ENCODE results near the gene FBN1. TPM values are rescaled to one million over a fixed set of nuclear protein-coding genes. Genes with fewer than 3 reads are reported as not detected.

FBN1 gene
- total and polyA plus RNA-seq, 2 donors (not counting 3 experiments of a cell fraction or from before 2014, with no cell fraction given) = 107 to 111 TPM

- FAIRE-seq (no peak), DNase-seq (ENCODE audit: low read depth, low spot score) (no peak)
- intact Hi-C loops (cut with micrococcal nuclease) = loop anchor here (5.0 kb wide), 1 partner anchor 86 kb away; no protein-coding TSS in a partner anchor
- dilution Hi-C loops (cut with MboI; ENCODE audit: extremely low pct_ligation_motif_present, low sequenced_read_pairs) = no loop called here
- Histone ChIP-seq H3K9ac (replicated peaks; ENCODE audit: extremely low read depth, insufficient read depth, low read length) (no peak overlapping the region), H3K4me1 (ENCODE audit: control insufficient read depth, extremely low read depth, insufficient read depth, low read length) (peaks cover 12% of the 10 kb centered on the region), H3K27me3 (ENCODE audit: control insufficient read depth in 2 of 2, insufficient read depth in 2 of 2, low read length in 2 of 2) (no peaks in the 10 kb centered on the region), H3K9me1 (replicated peaks; ENCODE audit: control insufficient read depth, extremely low read depth, insufficient read depth, low read length) (no peaks in the 10 kb centered on the region), H3K4me3 (replicated peaks in 1 of 3; ENCODE audit: insufficient read depth in 1 of 3, low read depth in 1 of 3, low read length in 3 of 3) (no peak overlapping the region), H2AFZ (ENCODE audit: low read depth, low read length) (no peak overlapping the region), H3K4me2 (ENCODE audit: insufficient read depth, low read length) (no peak overlapping the region), H3K79me2 (ENCODE audit: control insufficient read depth, insufficient read depth, low read length) (no peaks in the 10 kb centered on the region), H3K36me3 (ENCODE audit: control insufficient read depth in 2 of 2, extremely low read depth in 1 of 2, insufficient read depth in 2 of 2, low read length in 2 of 2) (peaks cover 0 to 6% of the 10 kb centered on the region in 2 experiments), H3K9me3 (replicated peaks; ENCODE audit: control insufficient read depth, insufficient read depth, low read length) (no peaks in the 10 kb centered on the region), H4K20me1 (replicated peaks; ENCODE audit: control insufficient read depth, extremely low read depth, insufficient read depth, low read length) (no peaks in the 10 kb centered on the region), H3K27ac (ENCODE audit: insufficient read depth, low read depth, low read length) (no peak overlapping the region)
- CTCF ChIA-PET = interaction anchor here (0.5 to 1.2 kb wide), 3 partner anchors 10 to 234 kb away, joined by 3 to 7 read pairs (median 3); no protein-coding TSS in a partner anchor
- TF ChIP-seq GATA2 (IDR thresholded peaks at IDR 0.05; ENCODE audit: insufficient read depth, insufficient read length, low read depth, low read length) = no peak
- no peak for TF ChIP-seq MYC (IDR thresholded peaks at IDR 0.05; ENCODE audit: low read depth, low read length)
- no peak for TF ChIP-seq EZH2 (IDR thresholded peaks at IDR 0.05; ENCODE audit: borderline replicate concordance, low read depth, low read length, severe bottlenecking)
- TF ChIP-seq, protein P1, sequence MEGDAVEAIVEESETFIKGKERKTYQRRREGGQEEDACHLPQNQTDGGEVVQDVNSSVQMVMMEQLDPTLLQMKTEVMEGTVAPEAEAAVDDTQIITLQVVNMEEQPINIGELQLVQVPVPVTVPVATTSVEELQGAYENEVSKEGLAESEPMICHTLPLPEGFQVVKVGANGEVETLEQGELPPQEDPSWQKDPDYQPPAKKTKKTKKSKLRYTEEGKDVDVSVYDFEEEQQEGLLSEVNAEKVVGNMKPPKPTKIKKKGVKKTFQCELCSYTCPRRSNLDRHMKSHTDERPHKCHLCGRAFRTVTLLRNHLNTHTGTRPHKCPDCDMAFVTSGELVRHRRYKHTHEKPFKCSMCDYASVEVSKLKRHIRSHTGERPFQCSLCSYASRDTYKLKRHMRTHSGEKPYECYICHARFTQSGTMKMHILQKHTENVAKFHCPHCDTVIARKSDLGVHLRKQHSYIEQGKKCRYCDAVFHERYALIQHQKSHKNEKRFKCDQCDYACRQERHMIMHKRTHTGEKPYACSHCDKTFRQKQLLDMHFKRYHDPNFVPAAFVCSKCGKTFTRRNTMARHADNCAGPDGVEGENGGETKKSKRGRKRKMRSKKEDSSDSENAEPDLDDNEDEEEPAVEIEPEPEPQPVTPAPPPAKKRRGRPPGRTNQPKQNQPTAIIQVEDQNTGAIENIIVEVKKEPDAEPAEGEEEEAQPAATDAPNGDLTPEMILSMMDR (IDR thresholded peaks at IDR 0.05; ENCODE audit: extremely low read depth in 1 of 2, insufficient read depth in 1 of 2, low read depth in 1 of 2, low read length in 2 of 2) = no peak
- no peak for TF ChIP-seq JUN (IDR thresholded peaks at IDR 0.05; ENCODE audit: borderline replicate concordance, insufficient read depth, insufficient read length, low read depth)
- no peak for TF ChIP-seq MAX (IDR thresholded peaks at IDR 0.05; ENCODE audit: insufficient read depth, insufficient read length)
- TF ChIP-seq POLR2AphosphoS5 (IDR thresholded peaks at IDR 0.05; ENCODE audit: insufficient read depth, low read depth, low read length) = no peak
- no peak for TF ChIP-seq POLR2A (IDR thresholded peaks at IDR 0.05; ENCODE audit: low read depth, low read length)
- no peak for TF ChIP-seq FOS (IDR thresholded peaks at IDR 0.05; ENCODE audit: borderline replicate concordance, insufficient read depth, low read length)
- no TSS peak for BruUV-seq (replicated peaks)
- POLR2A ChIA-PET = no interaction called here
These were observed 52.6 kb downstream of the FBN1 start for GRCh38 chr15:48592933-48593332.

Measured in endothelial cell of umbilical vein (primary cell).